RKO (cell line): ENCODE data around the gene AFF3.
"Not testable (repeated sequence)": the region's sequence is repeated elsewhere in the genome, so short reads cannot be mapped to it uniquely, and the experiment has no call there.

Experiments
- DNase-seq: peaks from one replicate; pipeline ENCODE4 v3.0.0-alpha.2; 2016; ENCODE audit warnings: low spot score

Gene AFF3

DNA sequence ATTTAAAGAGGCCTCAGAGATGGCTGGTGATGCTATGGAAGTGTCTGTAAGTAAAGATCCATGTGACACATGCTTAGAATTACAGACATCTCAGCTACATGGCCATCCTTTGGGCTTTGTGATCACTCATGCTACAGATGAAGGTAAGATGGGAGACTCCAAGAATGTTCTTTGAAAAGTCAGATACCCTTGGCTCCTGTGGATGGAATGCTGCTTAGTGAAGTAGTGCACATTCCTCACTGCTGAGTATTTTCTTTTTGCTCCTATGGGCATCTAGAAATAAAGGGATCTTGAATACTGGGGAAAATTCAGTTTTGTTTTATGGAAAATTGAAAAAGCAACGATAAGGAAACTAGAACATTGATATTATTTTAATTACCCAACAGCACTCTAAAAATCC, 597.3 kb downstream of the AFF3 start:
- DNase-seq = no peak

DNA sequence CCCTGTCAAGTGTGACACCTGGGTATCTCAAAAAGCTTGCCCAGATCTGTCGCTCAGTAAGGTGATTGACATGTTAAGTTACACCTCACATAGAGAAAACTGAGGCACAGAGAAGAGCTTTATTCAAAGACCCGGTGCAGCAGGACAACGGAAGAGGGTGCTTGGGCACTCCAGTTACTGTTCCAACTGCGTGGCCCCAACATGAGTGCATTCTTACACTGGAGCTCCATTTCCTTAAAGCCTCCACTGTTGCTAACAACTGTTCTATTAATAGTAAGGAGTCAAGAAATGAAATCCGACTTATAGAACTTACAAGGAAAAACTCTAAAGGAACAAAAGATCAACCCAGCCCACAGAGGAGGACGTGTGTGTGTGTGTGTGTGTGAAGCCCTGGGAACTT, 597.8 kb downstream of the AFF3 start:
- no peak for DNase-seq

DNA sequence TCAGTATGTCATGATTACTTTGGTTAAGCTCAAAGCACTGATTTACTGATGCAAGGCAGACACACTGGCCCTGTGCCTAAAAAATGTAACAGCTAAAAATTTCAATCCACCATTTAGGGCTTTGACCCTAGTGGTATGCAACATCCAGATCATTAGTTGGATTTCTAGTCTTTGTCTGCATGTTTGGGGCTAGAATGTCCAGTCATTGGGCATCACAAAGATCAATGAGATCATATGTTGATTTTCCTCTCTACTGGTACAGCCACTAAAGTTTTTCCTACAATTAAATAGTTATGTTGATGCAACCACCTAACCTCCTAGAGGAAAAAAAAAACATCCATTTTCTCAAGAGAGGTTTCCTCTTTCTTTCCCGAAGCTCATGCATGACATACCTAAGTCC, 599.1 kb downstream of the AFF3 start:
- no peak for DNase-seq

DNA sequence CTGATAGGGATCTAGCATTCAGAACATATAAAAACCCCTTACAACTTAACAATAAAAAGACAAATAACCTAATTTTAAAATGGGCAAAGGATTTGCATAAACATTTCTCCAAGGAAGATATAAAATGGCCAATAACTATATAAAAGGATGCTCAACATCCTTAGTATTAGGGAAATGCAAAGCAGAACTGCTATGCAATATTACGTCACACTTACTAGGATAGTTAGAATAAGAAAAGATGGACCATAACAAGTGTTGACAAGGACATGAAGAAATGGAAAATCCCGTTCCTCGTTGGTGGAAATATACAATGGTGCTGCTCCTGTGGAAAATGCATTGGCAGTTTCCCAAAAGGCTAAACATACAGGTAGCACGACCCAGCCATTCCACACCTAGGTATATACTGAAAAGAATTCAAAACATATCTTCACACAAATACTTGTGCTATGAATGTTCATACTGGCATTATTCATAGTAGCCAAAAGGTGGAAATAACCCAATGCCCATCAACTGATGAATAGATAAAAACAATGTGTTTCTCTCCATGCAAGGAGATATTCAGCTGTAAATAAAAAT, 604.4 kb downstream of the AFF3 start:
- DNase-seq = no peak

DNA sequence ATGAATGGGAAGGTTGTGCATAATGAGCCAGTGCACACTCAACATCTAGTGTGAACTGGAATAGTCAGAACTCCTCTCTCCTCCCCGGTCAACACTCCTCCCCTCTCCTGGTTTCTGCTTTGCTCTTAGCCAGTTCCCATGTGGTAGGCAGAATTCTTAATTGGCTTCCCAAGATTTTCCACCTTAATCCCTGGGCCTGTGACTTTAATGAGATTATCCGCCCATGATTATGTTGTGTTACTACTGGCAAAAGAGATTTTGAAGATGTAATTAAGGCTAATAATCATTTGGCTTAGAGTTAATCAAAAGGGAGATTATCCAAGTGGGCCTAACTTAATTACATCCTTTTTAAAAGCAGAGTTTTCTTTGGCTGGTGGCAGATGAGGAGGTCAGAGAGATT, 618.3 kb downstream of the AFF3 start:
- DNase-seq = no peak

DNA sequence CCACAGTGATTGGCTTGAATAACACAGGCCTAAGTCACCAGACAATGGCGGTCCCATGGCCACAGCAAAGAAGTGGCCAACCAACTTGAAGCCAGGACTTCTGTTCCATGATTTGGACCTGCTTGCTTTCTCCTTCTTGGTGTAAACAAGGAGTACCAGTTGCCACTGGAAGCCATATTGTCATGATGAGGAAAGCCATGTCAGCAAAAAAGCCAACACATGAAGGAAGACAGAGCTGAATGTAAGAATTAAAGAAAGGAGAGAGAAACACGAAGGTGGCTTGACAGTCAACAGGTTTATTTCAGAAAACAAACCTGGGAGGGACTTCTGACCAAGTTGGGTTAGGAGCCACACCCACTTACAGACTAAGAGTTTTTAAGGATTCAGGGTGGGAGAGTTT, 620.2 kb downstream of the AFF3 start:
- no peak for DNase-seq

DNA sequence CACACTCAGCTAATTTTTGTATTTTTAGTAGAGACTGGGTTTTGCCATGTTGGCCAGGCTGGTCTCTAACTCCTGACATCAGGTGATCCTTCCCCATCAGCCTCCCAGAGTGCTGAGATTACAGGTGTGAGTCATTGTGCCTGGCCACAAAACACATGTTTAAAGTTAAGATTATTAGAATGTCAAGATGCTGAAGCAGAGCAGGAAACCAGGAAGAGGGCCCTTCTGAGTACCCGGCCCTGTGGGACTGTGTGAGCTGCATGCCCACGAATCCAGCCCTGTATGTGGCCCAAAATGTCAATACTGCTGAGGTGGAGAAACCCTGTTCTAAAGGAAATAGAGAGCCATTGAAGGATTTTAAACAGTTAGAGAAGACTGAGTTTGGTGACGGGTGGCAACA, 621.6 kb downstream of the AFF3 start:
- DNase-seq = no peak

DNA sequence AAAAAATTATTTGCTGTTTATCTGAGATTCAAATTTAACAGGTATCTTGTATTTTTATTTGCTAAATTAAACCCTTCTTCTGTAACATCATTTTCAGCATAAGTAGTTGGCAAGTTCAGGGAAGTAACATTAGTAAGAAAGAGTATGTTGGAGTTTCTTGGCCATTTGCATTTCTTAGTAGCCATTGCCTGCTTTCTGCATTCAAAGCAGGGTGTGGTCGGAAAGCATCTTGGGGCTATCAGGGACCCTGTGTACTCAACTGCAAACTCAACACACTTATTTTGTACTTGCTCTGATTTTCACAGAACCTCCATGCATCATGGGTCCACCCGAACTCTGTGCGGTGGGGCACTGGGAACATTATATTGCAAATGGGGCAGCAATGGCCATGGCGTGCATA, 622.2 kb downstream of the AFF3 start:
- DNase-seq = no peak

DNA sequence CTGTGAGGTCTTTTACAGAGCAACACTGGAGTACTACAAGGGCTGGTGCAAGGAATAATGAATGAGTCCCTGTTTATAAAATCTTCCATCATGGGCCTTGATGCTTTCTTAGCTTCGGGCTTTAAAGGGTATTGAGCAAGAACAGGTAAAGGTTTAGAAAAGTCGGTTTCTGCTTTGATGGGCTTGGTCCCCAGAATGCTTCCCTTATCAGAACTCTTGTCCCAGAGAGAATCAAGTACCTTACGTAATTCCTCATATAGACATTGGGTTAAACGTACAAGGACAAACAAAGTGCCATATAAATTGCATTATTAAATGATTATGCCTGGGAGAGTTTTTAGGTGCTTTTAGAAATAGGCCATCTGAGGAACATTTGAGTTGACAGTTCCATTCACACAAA, 628.0 kb downstream of the AFF3 start:
- DNase-seq = no peak

DNA sequence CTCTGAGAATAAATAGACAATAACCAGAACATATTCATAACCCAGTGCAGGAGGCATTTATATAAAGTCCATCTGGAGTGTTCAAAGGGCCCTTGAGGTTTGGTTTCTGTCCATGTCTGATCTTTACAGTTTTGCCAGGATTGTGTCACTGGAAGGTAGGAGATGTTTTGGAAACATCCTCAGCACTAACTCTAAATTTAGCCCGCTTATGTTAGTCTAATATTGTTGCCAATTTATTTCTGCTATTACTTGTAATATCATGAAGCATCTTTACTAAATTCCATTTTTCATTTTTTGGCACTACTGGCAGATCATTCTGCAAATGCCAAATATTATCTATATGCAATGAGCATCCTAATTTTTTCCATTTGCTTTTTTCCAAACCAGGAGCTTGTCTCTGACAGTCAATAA, 630.2 kb downstream of the AFF3 start:
- DNase-seq = no peak

DNA sequence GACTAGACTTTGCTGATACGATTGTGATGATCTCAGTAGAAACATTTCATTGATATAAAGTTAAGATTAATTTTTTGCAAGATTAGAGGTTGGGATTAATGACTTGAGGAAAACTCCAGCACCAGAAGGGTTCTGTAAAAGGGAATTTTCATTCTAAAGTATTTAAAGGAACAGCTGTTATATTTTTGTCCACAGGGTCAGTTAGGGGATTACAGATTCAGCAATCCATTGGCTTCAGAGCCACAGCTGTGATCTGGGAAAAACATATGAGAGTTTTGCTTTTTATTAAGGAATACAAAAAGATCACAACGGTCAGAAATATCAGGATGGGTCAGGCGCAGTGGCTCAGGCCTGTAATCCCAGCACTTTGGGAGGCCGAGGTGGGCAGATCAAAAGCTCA, 633.0 kb downstream of the AFF3 start:
- DNase-seq = no peak

DNA sequence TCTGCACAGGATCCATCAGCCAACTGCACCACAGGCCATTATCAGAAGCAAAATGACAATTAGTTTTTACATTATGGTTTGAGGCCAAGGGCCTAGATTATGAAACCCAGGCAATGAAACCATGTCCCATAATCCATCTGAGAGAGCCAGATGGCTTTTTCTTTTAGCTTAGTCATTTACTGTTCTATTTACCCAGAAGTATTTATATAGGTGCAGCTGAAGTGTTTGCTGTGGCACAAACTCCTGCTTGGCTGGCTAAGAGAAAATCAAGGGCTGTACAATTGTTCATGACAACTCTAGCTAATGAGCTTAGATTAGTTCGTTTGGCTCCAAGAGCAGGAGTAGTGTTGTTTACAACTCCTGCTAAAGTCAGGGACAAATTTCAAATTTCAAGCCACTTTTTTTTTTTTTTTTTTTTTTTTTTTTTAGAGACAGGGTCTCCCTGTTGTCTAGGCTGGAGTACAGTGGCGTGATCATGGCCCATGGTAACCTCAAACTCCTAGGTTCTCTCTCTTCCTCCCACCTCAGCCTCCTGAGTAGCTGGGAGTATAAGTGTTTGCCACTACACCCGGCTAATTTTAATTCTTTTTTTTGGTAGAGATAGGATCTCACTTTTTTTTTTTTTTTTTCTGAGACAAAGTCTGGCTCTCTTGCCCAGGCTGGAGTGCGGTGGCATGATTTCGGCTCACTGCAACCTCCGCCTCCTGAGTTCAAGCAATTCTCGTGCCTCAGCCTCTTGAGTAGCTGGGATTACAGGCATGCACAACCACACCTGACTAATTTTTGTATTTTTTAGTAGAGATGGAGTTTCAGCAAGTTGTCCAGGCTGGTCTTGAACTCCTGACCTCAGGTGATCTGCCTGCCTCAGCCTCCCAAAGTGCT, 634.2 kb downstream of the AFF3 start:
- DNase-seq = no peak

DNA sequence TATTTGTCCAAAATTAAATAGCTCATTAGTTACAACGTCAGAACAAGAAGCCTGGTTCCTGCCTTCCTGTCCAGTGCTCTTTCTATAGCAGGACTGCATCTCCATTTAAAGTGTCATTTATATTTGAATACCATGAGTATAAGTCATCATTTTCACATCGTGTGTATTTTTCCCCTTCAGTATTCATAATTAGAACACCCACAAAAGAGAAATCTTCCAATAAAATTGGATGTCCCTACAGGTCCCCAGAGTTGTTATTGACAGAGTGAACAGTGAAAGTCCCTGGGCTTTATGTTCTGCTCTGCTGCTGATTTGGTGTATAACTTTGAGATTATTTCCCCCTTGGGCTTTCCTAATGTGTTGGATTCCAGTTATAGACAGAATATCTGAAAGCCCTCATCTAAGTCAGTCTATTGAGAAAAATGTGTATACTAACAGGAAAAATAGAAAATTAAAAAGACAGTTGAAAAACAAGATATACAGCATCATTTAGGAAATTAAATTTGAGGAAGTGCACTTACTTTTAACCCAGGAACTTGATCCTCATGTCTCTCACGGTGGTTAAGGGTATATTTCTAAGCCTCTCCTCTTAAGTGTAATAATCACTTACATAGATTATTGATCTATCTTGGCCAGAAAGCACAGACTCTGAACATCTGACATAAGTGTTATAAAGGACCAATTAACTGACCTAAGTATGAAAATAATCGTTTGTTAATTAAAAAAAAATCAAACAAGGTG, 637.4 kb downstream of the AFF3 start:
- DNase-seq = no peak

DNA sequence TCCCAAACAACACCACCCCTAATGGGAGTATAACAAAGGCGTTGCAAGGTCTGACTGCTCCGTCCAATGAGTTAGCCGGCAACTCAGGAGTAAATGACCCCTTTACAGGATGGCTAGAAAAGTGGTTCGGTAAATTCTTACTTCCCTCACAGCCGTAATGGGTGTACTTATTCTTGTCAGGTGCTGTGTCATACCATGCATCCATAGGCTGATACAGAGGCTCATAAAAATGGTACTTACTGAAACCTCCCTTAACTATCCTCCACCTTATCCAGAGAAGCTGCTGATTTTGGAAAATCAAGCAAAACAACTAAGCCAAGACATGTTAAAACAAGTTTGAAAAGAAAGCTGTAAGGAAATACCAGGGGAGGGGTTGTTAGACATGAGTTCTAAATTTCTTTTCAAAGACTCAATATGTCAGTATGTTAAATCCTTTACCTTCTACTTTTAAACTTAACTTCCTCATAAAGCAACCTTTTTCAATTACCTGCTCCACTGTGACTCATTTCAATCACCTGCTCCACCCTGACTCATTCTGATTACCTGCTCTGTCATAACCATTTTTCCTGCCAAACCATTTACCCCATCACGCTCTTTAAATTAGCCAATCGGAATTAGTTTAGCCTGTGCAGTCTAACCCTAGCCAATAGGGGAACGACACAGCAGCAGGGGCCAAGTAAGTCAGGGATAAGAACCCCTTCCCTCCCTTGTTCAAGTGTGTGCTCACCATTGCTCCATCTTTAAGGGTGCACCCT, 638.6 kb downstream of the AFF3 start:
- DNase-seq = not testable (repeated sequence)

DNA sequence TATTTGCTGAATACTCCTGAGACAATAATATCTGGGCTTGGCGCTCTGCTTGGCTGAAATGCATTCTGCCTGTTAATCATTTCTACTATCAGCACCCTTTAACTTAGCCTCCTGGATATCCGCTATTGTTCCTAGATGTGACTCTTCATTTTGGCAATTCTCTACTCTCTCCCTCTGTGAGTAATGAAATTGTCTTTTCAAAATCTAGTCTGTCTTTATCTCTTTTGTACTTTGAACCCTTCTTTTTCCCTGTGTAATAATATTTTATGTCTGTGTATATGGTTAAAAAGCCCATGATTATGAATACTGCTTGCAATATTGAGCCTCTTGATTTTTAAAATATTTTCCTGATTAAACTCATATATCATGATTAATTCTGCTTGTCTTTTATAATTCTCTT, 646.4 kb downstream of the AFF3 start:
- DNase-seq = no peak
